HL-60 (cell line): ENCODE data around the gene VEGFB.

Experiments
- DNase-seq, 2 experiments: peaks; one replicate each; pipeline ENCODE4 v3.0.0-alpha.2; 2010 to 2020; ENCODE audit warnings: low read depth in 1 of 2, low spot score in 1 of 2
- H3K27ac ChIP-seq: fragments of 250-450 bp; sonication (Bioruptor Pico); replicated peaks from 2 replicates; pipeline ENCODE4 v1.5.1; 2020; ENCODE audit warnings: mild to moderate bottlenecking, moderate library complexity
- H3K27me3 ChIP-seq: fragments of 250-450 bp; sonication (Bioruptor Pico); 2 replicates; pipeline ENCODE4 v1.5.1; 2021; ENCODE audit warnings: mild to moderate bottlenecking, moderate library complexity; ENCODE audit not compliant: insufficient read depth, poor library complexity, severe bottlenecking
- H3K4me3 ChIP-seq: replicated peaks from 2 replicates; pipeline ENCODE4 v1.5.1; 2011; ENCODE audit warnings: mild to moderate bottlenecking, control low read depth, low read length; ENCODE audit not compliant: insufficient read depth
- GABPA ChIP-seq: IDR thresholded peaks from 2 replicates; pipeline ENCODE4 v1.6.1; 2012; ENCODE audit warnings: low read depth
- POLR2AphosphoS5 ChIP-seq: IDR thresholded peaks from 2 replicates; pipeline ENCODE4 v1.6.1; 2012; ENCODE audit warnings: low read depth
- SPI1 ChIP-seq: IDR thresholded peaks from 2 replicates; pipeline ENCODE4 v1.6.1; 2012; ENCODE audit warnings: low read depth, mild to moderate bottlenecking, borderline replicate concordance
- TF ChIP-seq, protein P1 (sequence below): IDR thresholded peaks from 2 replicates; pipeline ENCODE4 v1.6.1; 2012; ENCODE audit warnings: low read depth; ENCODE audit not compliant: insufficient replicate concordance
- TF ChIP-seq, protein P2 (sequence below): IDR thresholded peaks from one replicate; pipeline ENCODE4 v1.5.1; 2011; ENCODE audit warnings: low read length, control low read depth, inconsistent platforms; ENCODE audit not compliant: insufficient read depth

VEGFB gene

DNA sequence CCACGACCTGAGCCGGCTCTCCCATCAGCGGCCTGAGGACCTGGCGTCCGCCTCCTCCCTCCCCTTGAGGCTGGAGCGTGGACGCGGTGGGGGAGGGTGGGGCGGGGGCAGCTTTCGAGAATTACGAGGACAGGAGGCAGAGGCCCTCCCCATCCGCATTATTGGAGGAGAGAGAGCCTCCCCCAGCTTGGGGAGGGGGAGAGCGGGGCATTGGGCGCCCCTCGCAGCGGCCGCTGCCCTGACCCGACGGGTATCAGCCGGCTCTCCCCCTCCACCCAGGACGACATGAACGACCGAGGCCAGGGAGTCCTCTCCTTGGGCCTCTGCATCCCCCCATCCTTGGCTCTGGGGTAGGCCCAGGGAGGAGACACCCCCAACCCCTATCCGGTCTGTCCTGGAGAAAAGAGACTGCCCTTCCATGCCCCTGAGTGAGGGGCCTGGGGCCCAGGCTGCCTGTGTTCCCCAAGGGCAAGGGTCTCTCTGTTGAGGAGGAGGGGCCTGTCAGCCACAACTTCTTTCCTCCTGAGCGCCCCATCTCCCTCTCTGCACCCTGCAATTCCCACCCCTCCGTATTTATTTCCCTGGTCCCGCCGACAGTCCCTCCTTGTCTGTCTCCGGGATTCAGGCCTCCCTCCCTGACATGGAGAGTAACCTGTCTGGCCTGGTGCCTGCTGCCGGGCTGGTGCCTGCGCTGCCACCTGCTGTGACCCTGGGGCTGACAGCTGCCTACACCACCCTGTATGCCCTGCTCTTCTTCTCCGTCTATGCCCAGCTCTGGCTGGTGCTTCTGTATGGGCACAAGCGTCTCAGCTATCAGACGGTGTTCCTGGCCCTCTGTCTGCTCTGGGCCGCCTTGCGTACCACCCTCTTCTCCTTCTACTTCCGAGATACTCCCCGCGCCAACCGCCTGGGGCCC is 51.8 kb downstream of the VEGFB start:
- Histone ChIP-seq H3K4me3 (peak overlapping the region; percentile 79), H3K27ac (no peak overlapping the region), H3K27me3 (peaks cover 10% of the 10 kb centered on the region)
- DNase-seq, result peak in 1 of 2 experiments; percentile 62
- TF ChIP-seq, protein P1, sequence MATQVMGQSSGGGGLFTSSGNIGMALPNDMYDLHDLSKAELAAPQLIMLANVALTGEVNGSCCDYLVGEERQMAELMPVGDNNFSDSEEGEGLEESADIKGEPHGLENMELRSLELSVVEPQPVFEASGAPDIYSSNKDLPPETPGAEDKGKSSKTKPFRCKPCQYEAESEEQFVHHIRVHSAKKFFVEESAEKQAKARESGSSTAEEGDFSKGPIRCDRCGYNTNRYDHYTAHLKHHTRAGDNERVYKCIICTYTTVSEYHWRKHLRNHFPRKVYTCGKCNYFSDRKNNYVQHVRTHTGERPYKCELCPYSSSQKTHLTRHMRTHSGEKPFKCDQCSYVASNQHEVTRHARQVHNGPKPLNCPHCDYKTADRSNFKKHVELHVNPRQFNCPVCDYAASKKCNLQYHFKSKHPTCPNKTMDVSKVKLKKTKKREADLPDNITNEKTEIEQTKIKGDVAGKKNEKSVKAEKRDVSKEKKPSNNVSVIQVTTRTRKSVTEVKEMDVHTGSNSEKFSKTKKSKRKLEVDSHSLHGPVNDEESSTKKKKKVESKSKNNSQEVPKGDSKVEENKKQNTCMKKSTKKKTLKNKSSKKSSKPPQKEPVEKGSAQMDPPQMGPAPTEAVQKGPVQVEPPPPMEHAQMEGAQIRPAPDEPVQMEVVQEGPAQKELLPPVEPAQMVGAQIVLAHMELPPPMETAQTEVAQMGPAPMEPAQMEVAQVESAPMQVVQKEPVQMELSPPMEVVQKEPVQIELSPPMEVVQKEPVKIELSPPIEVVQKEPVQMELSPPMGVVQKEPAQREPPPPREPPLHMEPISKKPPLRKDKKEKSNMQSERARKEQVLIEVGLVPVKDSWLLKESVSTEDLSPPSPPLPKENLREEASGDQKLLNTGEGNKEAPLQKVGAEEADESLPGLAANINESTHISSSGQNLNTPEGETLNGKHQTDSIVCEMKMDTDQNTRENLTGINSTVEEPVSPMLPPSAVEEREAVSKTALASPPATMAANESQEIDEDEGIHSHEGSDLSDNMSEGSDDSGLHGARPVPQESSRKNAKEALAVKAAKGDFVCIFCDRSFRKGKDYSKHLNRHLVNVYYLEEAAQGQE, result no peak
- TF ChIP-seq, protein P2, sequence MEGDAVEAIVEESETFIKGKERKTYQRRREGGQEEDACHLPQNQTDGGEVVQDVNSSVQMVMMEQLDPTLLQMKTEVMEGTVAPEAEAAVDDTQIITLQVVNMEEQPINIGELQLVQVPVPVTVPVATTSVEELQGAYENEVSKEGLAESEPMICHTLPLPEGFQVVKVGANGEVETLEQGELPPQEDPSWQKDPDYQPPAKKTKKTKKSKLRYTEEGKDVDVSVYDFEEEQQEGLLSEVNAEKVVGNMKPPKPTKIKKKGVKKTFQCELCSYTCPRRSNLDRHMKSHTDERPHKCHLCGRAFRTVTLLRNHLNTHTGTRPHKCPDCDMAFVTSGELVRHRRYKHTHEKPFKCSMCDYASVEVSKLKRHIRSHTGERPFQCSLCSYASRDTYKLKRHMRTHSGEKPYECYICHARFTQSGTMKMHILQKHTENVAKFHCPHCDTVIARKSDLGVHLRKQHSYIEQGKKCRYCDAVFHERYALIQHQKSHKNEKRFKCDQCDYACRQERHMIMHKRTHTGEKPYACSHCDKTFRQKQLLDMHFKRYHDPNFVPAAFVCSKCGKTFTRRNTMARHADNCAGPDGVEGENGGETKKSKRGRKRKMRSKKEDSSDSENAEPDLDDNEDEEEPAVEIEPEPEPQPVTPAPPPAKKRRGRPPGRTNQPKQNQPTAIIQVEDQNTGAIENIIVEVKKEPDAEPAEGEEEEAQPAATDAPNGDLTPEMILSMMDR, result peak; percentile 25
- 0 out of 2 replicates have a peak, but pooled peaks have one; percentile 8 for TF ChIP-seq POLR2AphosphoS5

DNA sequence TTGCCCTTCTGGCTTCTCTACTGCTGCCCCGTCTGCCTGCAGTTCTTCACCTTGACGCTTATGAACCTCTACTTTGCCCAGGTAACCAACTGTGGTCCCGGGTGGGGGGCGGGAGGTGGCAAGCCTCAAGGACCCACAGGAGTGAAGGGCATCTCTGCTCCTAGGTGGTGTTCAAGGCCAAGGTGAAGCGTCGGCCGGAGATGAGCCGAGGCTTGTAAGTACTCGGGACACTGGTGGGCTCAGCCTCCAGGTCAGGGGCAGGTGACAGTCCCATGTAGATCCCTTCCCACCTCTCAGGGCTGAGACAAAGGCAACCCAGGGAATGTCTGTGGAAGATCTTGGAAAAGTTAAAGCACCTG is 52.4 kb downstream of the VEGFB start:
- Histone ChIP-seq H3K27ac (no peak overlapping the region), H3K4me3 (no peak overlapping the region), H3K27me3 (peaks cover 12% of the 10 kb centered on the region)
- DNase-seq, result no peak
- TF ChIP-seq GABPA (no peak), POLR2AphosphoS5 (no peak), SPI1 (no peak)
- TF ChIP-seq, protein P1, result no peak
- TF ChIP-seq, protein P2, result no peak

DNA sequence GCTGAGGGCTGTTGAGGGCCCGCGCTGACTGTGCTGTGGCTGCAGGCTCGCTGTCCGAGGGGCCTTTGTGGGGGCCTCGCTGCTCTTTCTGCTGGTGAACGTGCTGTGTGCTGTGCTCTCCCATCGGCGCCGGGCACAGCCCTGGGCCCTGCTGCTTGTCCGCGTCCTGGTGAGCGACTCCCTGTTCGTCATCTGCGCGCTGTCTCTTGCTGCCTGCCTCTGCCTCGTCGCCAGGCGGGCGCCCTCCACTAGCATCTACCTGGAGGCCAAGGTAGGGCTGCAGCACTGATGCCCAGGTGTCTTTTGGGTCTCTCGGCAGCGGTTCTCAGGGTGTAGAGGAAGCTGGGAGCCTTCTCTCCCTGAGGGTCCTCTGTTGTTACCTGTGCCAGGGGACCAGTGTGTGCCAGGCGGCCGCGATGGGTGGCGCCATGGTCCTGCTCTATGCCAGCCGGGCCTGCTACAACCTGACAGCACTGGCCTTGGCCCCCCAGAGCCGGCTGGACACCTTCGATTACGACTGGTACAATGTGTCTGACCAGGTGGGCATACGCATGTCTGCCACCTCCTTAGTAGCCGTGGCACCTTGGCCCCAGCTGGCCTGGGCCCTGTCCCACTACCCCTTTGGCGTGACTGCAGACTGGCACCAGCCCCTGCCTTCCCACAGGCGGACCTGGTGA is 53.4 kb downstream of the VEGFB start:
- no peak overlapping the region for H3K4me3 ChIP-seq
- TF ChIP-seq GABPA (no peak), SPI1 (no peak), POLR2AphosphoS5 (no peak)
- TF ChIP-seq, protein P2, result no peak
- TF ChIP-seq, protein P1, result no peak
- no peak overlapping the region for H3K27ac ChIP-seq
- no peak for DNase-seq
- H3K27me3 ChIP-seq, result peaks cover 20% of the 10 kb centered on the region
